Gastrocnemius medialis (tissue), 4 donors: ENCODE results near the gene SNX12. TPM values are rescaled to one million over a fixed set of nuclear protein-coding genes. Genes with fewer than 3 reads are reported as not detected.

Experiments used
- ATAC-seq, 2 donors: fragments of 150-250 bp; one replicate each; pipeline ENCODE4 v1.9.1; 2016
- DNase-seq, 2 donors: peaks; one replicate each; pipeline ENCODE4 v3.0.0-alpha.2; 2019
- H3K27ac ChIP-seq, 4 donors: fragments of 200-600 bp; sonication (generic); 1 replicate in 1 of 4; 2 replicates in 3 of 4; pipeline ENCODE4 v1.5.1; 2016 to 2018; ENCODE audit warnings: mild to moderate bottlenecking in 2 of 4, moderate library complexity in 1 of 4
- H3K27me3 ChIP-seq, 3 donors: fragments of 200-600 bp; sonication (generic) in 2 of 3; 1 replicate in 1 of 3; 2 replicates in 2 of 3; pipeline versions ENCODE4 v1.5.1 to v1.6.0; 2016 to 2019; ENCODE audit warnings: mild to moderate bottlenecking in 1 of 3, moderate library complexity in 1 of 3
- H3K36me3 ChIP-seq, 2 donors: fragments of 200-600 bp; sonication (generic) in 1 of 2; one replicate each; pipeline ENCODE4 v1.5.1; 2017 to 2018
- H3K4me1 ChIP-seq, 2 donors: fragments of 200-600 bp; sonication (generic) in 1 of 2; one replicate each; pipeline ENCODE4 v1.5.1; 2016 to 2017; ENCODE audit warnings: mild to moderate bottlenecking in 2 of 2
- H3K4me3 ChIP-seq, 4 donors: fragments of 200-600 bp; sonication (generic) in 3 of 4; 1 replicate in 1 of 4; 2 replicates in 3 of 4; pipeline ENCODE4 v1.5.1; 2016 to 2019; ENCODE audit warnings: mild to moderate bottlenecking in 2 of 4
- H3K9me3 ChIP-seq, 3 donors: fragments of 200-600 bp; sonication (generic) in 2 of 3; 1 replicate in 1 of 3; 2 replicates in 2 of 3; pipeline ENCODE4 v1.5.1; 2016 to 2019
- POLR2A ChIP-seq, 2 donors: fragments of 450-650 bp; IDR thresholded peaks; one replicate each; pipeline ENCODE4 v1.6.1; 2017; ENCODE audit warnings: antibody characterized with exemption in 2 of 2, mild to moderate bottlenecking in 2 of 2, moderate library complexity in 2 of 2
- in situ Hi-C, 4 donors: fragments of 200-750 bp; cut with MboI; loops; one replicate each; pipeline versions ENCODE4 v1.15.0 to v1.8.0; 2017; ENCODE audit warnings: low sequenced_read_pairs in 4 of 4
- intact Hi-C: fragments of 100-400 bp; cut with DNase I; formaldehyde crosslinking; loops from one replicate; pipeline ENCODE4 v1.15.1; 2023; ENCODE audit warnings: low total_unique reads
- total RNA-seq, 4 donors: library from RNA; depleted of rRNA; stranded (reverse); fragments of >200 nt; gene quantifications; one replicate each; pipeline versions ENCODE4 v1.1.0 to v1.2.3, GENCODE V29; 2016
- TF ChIP-seq, protein P1 (sequence below), 5 experiments: fragments of 450-650 bp in 3 of 5; fragments of 200-600 bp in 2 of 5; sonication (generic) in 2 of 5; IDR thresholded peaks in 4 of 5; conservative IDR thresholded peaks in 1 of 5; 1 replicate in 4 of 5; 2 replicates in 1 of 5; pipeline ENCODE4 v1.5.1; 2016 to 2019; ENCODE audit warnings: antibody characterized with exemption in 5 of 5, mild to moderate bottlenecking in 3 of 5, moderate library complexity in 3 of 5

SNX12 gene
- total RNA-seq, 4 donors from 2014 or later, result 31.7 to 66.9 (median 43.4) TPM

DNA sequence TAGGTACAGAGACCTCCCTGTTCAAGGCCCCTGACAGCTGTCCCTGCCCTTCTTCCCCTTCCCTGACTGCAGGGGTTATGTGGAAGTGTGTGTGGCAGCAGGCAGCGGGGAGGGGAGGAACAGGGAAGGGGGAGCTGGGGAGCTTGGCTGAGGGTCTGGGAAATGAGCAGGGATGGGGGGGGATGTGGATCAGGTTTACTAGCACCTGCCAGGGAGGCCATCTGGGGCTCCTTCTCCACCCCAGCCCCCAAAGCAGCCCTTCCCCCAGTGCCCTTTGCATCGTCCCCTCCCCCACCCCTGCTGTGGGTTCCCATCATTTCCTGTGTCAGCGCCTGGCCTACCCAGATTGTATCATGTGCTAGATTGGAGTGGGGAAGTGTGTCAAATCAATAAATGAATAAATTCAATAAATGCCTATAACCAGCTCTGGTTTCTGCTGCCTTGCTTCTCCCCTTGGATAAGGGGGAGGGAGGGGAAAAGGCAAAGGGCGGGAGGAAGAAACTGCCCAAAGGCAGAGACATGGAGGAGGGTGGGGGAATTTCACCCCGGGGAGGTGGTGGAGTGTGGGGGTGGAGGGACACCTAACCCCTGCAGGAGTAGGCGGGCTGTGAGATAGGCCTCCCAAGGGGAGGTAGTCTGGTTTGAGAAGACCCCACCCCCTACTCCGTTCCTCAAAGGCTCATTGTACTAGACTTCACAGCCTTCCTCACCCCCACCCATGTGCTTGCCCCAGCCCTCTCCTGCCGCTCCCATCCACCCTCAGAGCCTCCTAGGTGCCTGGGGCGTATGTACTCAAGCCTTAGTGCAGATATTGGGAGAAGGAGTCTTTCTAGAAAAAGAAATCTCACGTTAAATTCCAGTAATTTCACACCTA, 35.2 kb upstream of the SNX12 start:
- DNase-seq (no peak), ATAC-seq (no peak)
- H3K27me3 ChIP-seq, result no peaks in the 10 kb centered on the region
- H3K4me1 ChIP-seq, result peaks cover 2 to 3% of the 10 kb centered on the region in 2 donors
- no peaks in the 10 kb centered on the region for H3K36me3 ChIP-seq
- no peak overlapping the region for H3K4me3 ChIP-seq
- in situ Hi-C loops, result no loop called here
- no peaks in the 10 kb centered on the region for H3K9me3 ChIP-seq
- TF ChIP-seq, protein P1, sequence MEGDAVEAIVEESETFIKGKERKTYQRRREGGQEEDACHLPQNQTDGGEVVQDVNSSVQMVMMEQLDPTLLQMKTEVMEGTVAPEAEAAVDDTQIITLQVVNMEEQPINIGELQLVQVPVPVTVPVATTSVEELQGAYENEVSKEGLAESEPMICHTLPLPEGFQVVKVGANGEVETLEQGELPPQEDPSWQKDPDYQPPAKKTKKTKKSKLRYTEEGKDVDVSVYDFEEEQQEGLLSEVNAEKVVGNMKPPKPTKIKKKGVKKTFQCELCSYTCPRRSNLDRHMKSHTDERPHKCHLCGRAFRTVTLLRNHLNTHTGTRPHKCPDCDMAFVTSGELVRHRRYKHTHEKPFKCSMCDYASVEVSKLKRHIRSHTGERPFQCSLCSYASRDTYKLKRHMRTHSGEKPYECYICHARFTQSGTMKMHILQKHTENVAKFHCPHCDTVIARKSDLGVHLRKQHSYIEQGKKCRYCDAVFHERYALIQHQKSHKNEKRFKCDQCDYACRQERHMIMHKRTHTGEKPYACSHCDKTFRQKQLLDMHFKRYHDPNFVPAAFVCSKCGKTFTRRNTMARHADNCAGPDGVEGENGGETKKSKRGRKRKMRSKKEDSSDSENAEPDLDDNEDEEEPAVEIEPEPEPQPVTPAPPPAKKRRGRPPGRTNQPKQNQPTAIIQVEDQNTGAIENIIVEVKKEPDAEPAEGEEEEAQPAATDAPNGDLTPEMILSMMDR (IDR thresholded peaks at IDR 0.05 in 4 of 5, conservative IDR thresholded peaks at IDR 0.05 in 1 of 5), result no peak
- no peak for TF ChIP-seq POLR2A (IDR thresholded peaks at IDR 0.05)
- intact Hi-C loops, result no loop called here
- H3K27ac ChIP-seq, result peak overlapping the region in 2 of 4 donors; percentile 21 to 30

GRCh38 chrX:71102292-71102691, 34.2 kb upstream of the SNX12 start:
- TF ChIP-seq, protein P1 (IDR thresholded peaks at IDR 0.05 in 4 of 5, conservative IDR thresholded peaks at IDR 0.05 in 1 of 5), result no peak
- no peak for TF ChIP-seq POLR2A (IDR thresholded peaks at IDR 0.05)
- Histone ChIP-seq H3K4me1 (peaks cover 8 to 9% of the 10 kb centered on the region in 2 donors), H3K27ac (no peak overlapping the region), H3K4me3 (no peak overlapping the region), H3K27me3 (no peaks in the 10 kb centered on the region), H3K36me3 (no peaks in the 10 kb centered on the region), H3K9me3 (no peaks in the 10 kb centered on the region)
- no peak for ATAC-seq
- DNase-seq, result no peak
- intact Hi-C loops, result no loop called here
- in situ Hi-C loops, result no loop called here

- Histone ChIP-seq H3K4me1 (peaks cover 9% of the 10 kb centered on the region in 2 donors), H3K36me3 (no peaks in the 10 kb centered on the region), H3K4me3 (no peak overlapping the region), H3K27ac (no peak overlapping the region), H3K9me3 (no peaks in the 10 kb centered on the region), H3K27me3 (no peaks in the 10 kb centered on the region)
- no peak for ATAC-seq
- in situ Hi-C loops, result no loop called here
- intact Hi-C loops, result no loop called here
- TF ChIP-seq, protein P1 (IDR thresholded peaks at IDR 0.05 in 4 of 5, conservative IDR thresholded peaks at IDR 0.05 in 1 of 5), result no peak
- no peak for TF ChIP-seq POLR2A (IDR thresholded peaks at IDR 0.05)
- DNase-seq, result no peak
Observed at GRCh38 chrX:71100581-71101505, 32.7 kb upstream of the SNX12 start.

GRCh38 chrX:71099736-71100135, 31.6 kb upstream of the SNX12 start:
- DNase-seq (no peak), ATAC-seq (no peak)
- Histone ChIP-seq H3K27me3 (no peaks in the 10 kb centered on the region), H3K9me3 (no peaks in the 10 kb centered on the region), H3K36me3 (no peaks in the 10 kb centered on the region), H3K27ac (no peak overlapping the region), H3K4me3 (no peak overlapping the region), H3K4me1 (peaks cover 9% of the 10 kb centered on the region in 2 donors)
- TF ChIP-seq, protein P1 (IDR thresholded peaks at IDR 0.05 in 4 of 5, conservative IDR thresholded peaks at IDR 0.05 in 1 of 5), result no peak
- TF ChIP-seq POLR2A (IDR thresholded peaks at IDR 0.05), result no peak
- intact Hi-C loops (no loop called here), in situ Hi-C loops (no loop called here)
